Upper lobe of left lung (tissue), 6 donors: ENCODE measurements around the gene C14orf93. TPM values are rescaled to one million over a fixed set of nuclear protein-coding genes. Genes with fewer than 3 reads are reported as not detected.
A peak's percentile ranks its signal among the peaks of the same experiment; 100 is the strongest.

ENCODE experiments used
- ATAC-seq, 2 donors: fragments of 200-7000 bp; cut with Tn5 transposase; one replicate each; pipeline ENCODE4 v1.9.1; 2022; ENCODE audit warnings: mild to moderate bottlenecking in 2 of 2, moderate library complexity in 2 of 2; ENCODE audit not compliant: low FRiP score in 2 of 2
- DNase-seq, 2 donors: peaks; one replicate each; pipeline ENCODE4 v3.0.0-alpha.2; 2019 to 2020
- H3K27ac ChIP-seq, 4 donors: fragments of 200-600 bp; sonication (generic); one replicate each; pipeline ENCODE4 v1.5.1; 2016 to 2019
- H3K27me3 ChIP-seq, 4 donors: fragments of 200-600 bp; sonication (generic); one replicate each; pipeline ENCODE4 v1.5.1; 2017 to 2019
- H3K36me3 ChIP-seq, 4 donors: fragments of 200-600 bp; sonication (generic); one replicate each; pipeline ENCODE4 v1.5.1; 2016 to 2019
- H3K4me1 ChIP-seq, 4 donors: fragments of 200-600 bp; sonication (generic); one replicate each; pipeline ENCODE4 v1.5.1; 2018 to 2019
- H3K4me3 ChIP-seq, 4 donors: fragments of 200-600 bp; sonication (generic); one replicate each; pipeline ENCODE4 v1.5.1; 2017 to 2019; ENCODE audit warnings: mild to moderate bottlenecking in 2 of 4, moderate library complexity in 1 of 4
- H3K9me3 ChIP-seq, 4 donors: fragments of 200-600 bp; sonication (generic); one replicate each; pipeline ENCODE4 v1.5.1; 2018 to 2019
- CTCF ChIP-seq, 6 experiments: fragments of 450-650 bp in 4 of 6; fragments of 200-600 bp in 2 of 6; sonication (generic) in 2 of 6; IDR thresholded peaks; one replicate each; pipeline ENCODE4 v1.5.1; 2016 to 2019; ENCODE audit warnings: antibody characterized with exemption in 6 of 6
- EP300 ChIP-seq, 4 donors: sonication (generic); formaldehyde crosslinking; IDR thresholded peaks; one replicate each; pipeline ENCODE4 v1.5.1; 2017; ENCODE audit warnings: antibody characterized with exemption in 4 of 4, control low read depth in 2 of 4
- POLR2A ChIP-seq, 4 donors: fragments of 450-650 bp; IDR thresholded peaks; one replicate each; pipeline ENCODE4 v1.5.1; 2016 to 2017; ENCODE audit warnings: antibody characterized with exemption in 4 of 4, mild to moderate bottlenecking in 2 of 4
- POLR2AphosphoS5 ChIP-seq, 2 donors: sonication (generic); formaldehyde crosslinking; IDR thresholded peaks; one replicate each; pipeline ENCODE4 v1.5.1; 2017; ENCODE audit warnings: antibody characterized with exemption in 2 of 2
- WGBS, 2 donors: methylation state at CpG; one replicate each; pipeline ENCODE4 v1.1.5; 2017 to 2018; 5-methylcytosine and 5-hydroxymethylcytosine counted together
- total RNA-seq, 6 donors: library from RNA; depleted of rRNA in 4 of 6; stranded (reverse); fragments of >200 nt in 4 of 6; gene quantifications; one replicate each; pipeline versions ENCODE4 v1.1.0 to v1.2.1, GENCODE V29; 2016 to 2021
- donor health status: DM: no; HTN: no; CAD: no; lungs with moderate emphysema.
- donor health status: DM: no; HTN: yes; CAD: no; lungs with severe emphysema.

The C14orf93 gene
- total RNA-seq, 6 donors from 2014 or later, result 7.1 to 12.9 (median 11.4) TPM

- Histone ChIP-seq H3K4me3 (no peak overlapping the region), H3K27ac (peak overlapping the region in 2 of 4 donors; percentile 74 to 79), H3K36me3 (no peaks in the 10 kb centered on the region), H3K27me3 (no peaks in the 10 kb centered on the region), H3K9me3 (no peaks in the 10 kb centered on the region), H3K4me1 (peaks cover 5 to 20% (median 14%) of the 10 kb centered on the region in 4 donors)
- TF ChIP-seq POLR2AphosphoS5 (IDR thresholded peaks at IDR 0.05) (no peak), CTCF (IDR thresholded peaks at IDR 0.05) (no peak), POLR2A (IDR thresholded peaks at IDR 0.05) (no peak), EP300 (IDR thresholded peaks at IDR 0.05) (no peak)
- ATAC-seq (no peak), DNase-seq (no peak)
- WGBS, 2 donors, result 79 to 82% methylated on average over 8 of the region's 8 CpGs
These were observed 34.9 kb upstream of the C14orf93 start for GRCh38 chr14:23044840-23045239.

- no peak overlapping the region for H3K4me3 ChIP-seq
- WGBS, 2 donors, result 75 to 86% methylated on average over 3 of the region's 3 CpGs
- TF ChIP-seq POLR2A (IDR thresholded peaks at IDR 0.05), result no peak
- TF ChIP-seq EP300 (IDR thresholded peaks at IDR 0.05), result no peak
- TF ChIP-seq POLR2AphosphoS5 (IDR thresholded peaks at IDR 0.05), result no peak
- H3K9me3 ChIP-seq, result no peaks in the 10 kb centered on the region
- DNase-seq (no peak), ATAC-seq (no peak)
- peak overlapping the region in 1 of 4 donors; percentile 79 for H3K27ac ChIP-seq
- H3K27me3 ChIP-seq, result no peaks in the 10 kb centered on the region
- peaks cover 5 to 20% (median 14%) of the 10 kb centered on the region in 4 donors for H3K4me1 ChIP-seq
- H3K36me3 ChIP-seq, result no peaks in the 10 kb centered on the region
These were observed 33.8 kb upstream of the C14orf93 start for GRCh38 chr14:23043754-23044153.

GRCh38 chr14:23043145-23043544 lies 33.2 kb upstream of the C14orf93 start:
- no peak for DNase-seq

GRCh38 chr14:23042162-23042965 lies 32.4 kb upstream of the C14orf93 start, which contains the start of gene PSMB11:
PSMB11 (plus strand) TSS chr14:23042212; CDS start chr14:23042226, 14 bp downstream.
- H3K27ac ChIP-seq, result no peak within 1 kb of the TSS
- H3K27me3 ChIP-seq, result no peaks in the 10 kb centered on the region
- no peak for TF ChIP-seq CTCF (IDR thresholded peaks at IDR 0.05)
- TF ChIP-seq POLR2A (IDR thresholded peaks at IDR 0.05), result no peak
- no peak for TF ChIP-seq POLR2AphosphoS5 (IDR thresholded peaks at IDR 0.05)
- TF ChIP-seq EP300 (IDR thresholded peaks at IDR 0.05), result no peak
- DNase-seq (peak in 1 of 2 donors; percentile 67), ATAC-seq (no peak)
- no peaks in the 10 kb centered on the region for H3K9me3 ChIP-seq
- no peaks in the 10 kb centered on the region for H3K36me3 ChIP-seq
- peaks cover 5 to 20% (median 14%) of the 10 kb centered on the region in 4 donors for H3K4me1 ChIP-seq
- 92 to 97% methylated on average over 16 to 36 of the region's 36 CpGs for WGBS, 2 donors
- no peak within 1 kb of the TSS for H3K4me3 ChIP-seq

More at GRCh38 chr14:23043145-23043544, 33.2 kb upstream of the C14orf93 start:
- 95% methylated on average over 6 of the region's 6 CpGs for WGBS, 2 donors
- Histone ChIP-seq H3K36me3 (no peaks in the 10 kb centered on the region), H3K27ac (no peak overlapping the region), H3K9me3 (no peaks in the 10 kb centered on the region), H3K4me1 (peaks cover 5 to 20% (median 14%) of the 10 kb centered on the region in 4 donors), H3K4me3 (no peak overlapping the region), H3K27me3 (no peaks in the 10 kb centered on the region)
- ATAC-seq, result no peak
- no peak for TF ChIP-seq POLR2A (IDR thresholded peaks at IDR 0.05)
- no peak for TF ChIP-seq POLR2AphosphoS5 (IDR thresholded peaks at IDR 0.05)
- TF ChIP-seq EP300 (IDR thresholded peaks at IDR 0.05), result no peak
- no peak for TF ChIP-seq CTCF (IDR thresholded peaks at IDR 0.05)

GRCh38 chr14:23041729-23042128 lies 31.8 kb upstream of the C14orf93 start:
- DNase-seq, result no peak
- Histone ChIP-seq H3K27me3 (no peaks in the 10 kb centered on the region), H3K27ac (no peak overlapping the region), H3K9me3 (no peaks in the 10 kb centered on the region), H3K4me3 (no peak overlapping the region), H3K4me1 (peaks cover 5 to 20% (median 12%) of the 10 kb centered on the region in 4 donors), H3K36me3 (no peaks in the 10 kb centered on the region)
- ATAC-seq, result no peak
- 83 to 90% methylated on average over 6 to 8 of the region's 8 CpGs for WGBS, 2 donors
- no peak for TF ChIP-seq POLR2AphosphoS5 (IDR thresholded peaks at IDR 0.05)
- TF ChIP-seq EP300 (IDR thresholded peaks at IDR 0.05), result no peak
- TF ChIP-seq CTCF (IDR thresholded peaks at IDR 0.05), result no peak
- no peak for TF ChIP-seq POLR2A (IDR thresholded peaks at IDR 0.05)
